Fibroblast of mammary gland (primary cell): ENCODE results near the gene CPEB1.

ENCODE experiments used
- DNase-seq: peaks from one replicate; pipeline ENCODE4 v3.0.0-alpha.2; 2010; ENCODE audit warnings: low read depth
- H3K4me3 ChIP-seq: 2 replicates; pipeline ENCODE4 v1.5.1; 2011; ENCODE audit warnings: low read depth, mild to moderate bottlenecking, low read length, moderate library complexity; ENCODE audit not compliant: control insufficient read depth
- CTCF ChIP-seq: conservative IDR thresholded peaks from 2 replicates; pipeline ENCODE4 v1.5.1; 2011; ENCODE audit warnings: low read depth, low read length, inconsistent platforms; ENCODE audit not compliant: control insufficient read depth, insufficient read depth

CPEB1 gene

GRCh38 chr15:82597815-82598214, 49.3 kb downstream of the CPEB1 start:
- DNase-seq: no peak
- H3K4me3 ChIP-seq: no peak overlapping the region
- TF ChIP-seq CTCF: no peak

- DNase-seq: no peak
- no peak for TF ChIP-seq CTCF
- H3K4me3 ChIP-seq: no peak overlapping the region
Measured at GRCh38 chr15:82595766-82596165, 51.4 kb downstream of the CPEB1 start.

- TF ChIP-seq CTCF: no peak
- H3K4me3 ChIP-seq: no peak overlapping the region
- no peak for DNase-seq
Measured at GRCh38 chr15:82595203-82595602, 52.0 kb downstream of the CPEB1 start.

- no peak for TF ChIP-seq CTCF
- no peak overlapping the region for H3K4me3 ChIP-seq
- no peak for DNase-seq
Measured at GRCh38 chr15:82587805-82588204, 59.4 kb downstream of the CPEB1 start.

- peak; percentile 21 for TF ChIP-seq CTCF
- no peak overlapping the region for H3K4me3 ChIP-seq
- peak; percentile 58 for DNase-seq
Measured at GRCh38 chr15:82585072-82585471, 62.1 kb downstream of the CPEB1 start.

- no peak for TF ChIP-seq CTCF
- no peak overlapping the region for H3K4me3 ChIP-seq
- DNase-seq: no peak
Measured at GRCh38 chr15:82580713-82581112, 66.5 kb downstream of the CPEB1 start.

- no peak for TF ChIP-seq CTCF
- DNase-seq: no peak
- no peak overlapping the region for H3K4me3 ChIP-seq
Measured at GRCh38 chr15:82575335-82575734, 71.8 kb downstream of the CPEB1 start.
